CD4-positive, alpha-beta T cell (primary cell): ENCODE data around the gene MTG1. TPM values are rescaled to one million over a fixed set of nuclear protein-coding genes. Genes with fewer than 3 reads are reported as not detected.

Experiments
- ATAC-seq: fragments of 200-7000 bp; cut with Tn5 transposase; one replicate; pipeline ENCODE4 v1.10.0; 2022; ENCODE audit warnings: mild to moderate bottlenecking; ENCODE audit not compliant: poor library complexity
- CTCF ChIA-PET: fragments of 350-600 bp; sonication (Branson Sonifier 250); formaldehyde crosslinking; loops from one replicate; lab custom pipeline; 2021; ENCODE audit warnings: antibody characterized with exemption, inconsistent platforms; lab: Charles Lee
- POLR2A ChIA-PET: fragments of 350-600 bp; sonication (Branson Sonifier 250); formaldehyde crosslinking; loops from one replicate; lab custom pipeline; 2021; ENCODE audit warnings: antibody characterized with exemption, inconsistent platforms; lab: Charles Lee
- DNase-seq, 14 experiments: peaks; one replicate each; pipeline ENCODE4 v3.0.0-alpha.2; 2013 to 2020; ENCODE audit warnings: mixed read lengths in 2 of 14
- H3K27ac ChIP-seq, 2 donors: one replicate each; pipeline versions ENCODE4 v1.5.1 to v1.7.0; 2013; ENCODE audit warnings: low read length in 2 of 2, low read depth in 1 of 2, mild to moderate bottlenecking in 1 of 2
- H3K27me3 ChIP-seq, 2 experiments: 1 replicate in 1 of 2; 2 replicates in 1 of 2; pipeline versions ENCODE4 v1.6.1 to v1.7.0; 2013; ENCODE audit warnings: low read length in 2 of 2, control low read depth in 1 of 2, mild to moderate bottlenecking in 1 of 2, moderate library complexity in 1 of 2; ENCODE audit not compliant: insufficient read depth in 2 of 2, control insufficient read depth in 1 of 2
- H3K36me3 ChIP-seq: one replicate; pipeline ENCODE4 v1.6.1; 2013; ENCODE audit warnings: low read length, control low read depth; ENCODE audit not compliant: insufficient read depth
- H3K4me1 ChIP-seq: one replicate; pipeline ENCODE4 v1.6.1; 2013; ENCODE audit warnings: low read length, control low read depth; ENCODE audit not compliant: insufficient read depth
- H3K4me3 ChIP-seq: one replicate; pipeline ENCODE4 v1.5.1; 2013; ENCODE audit warnings: mild to moderate bottlenecking, low read length, moderate library complexity
- H3K9me3 ChIP-seq, 2 experiments: 1 replicate in 1 of 2; 2 replicates in 1 of 2; pipeline versions ENCODE4 v1.6.1 to v1.7.0; 2013; ENCODE audit warnings: low read length in 2 of 2, mild to moderate bottlenecking in 2 of 2, control low read depth in 1 of 2, moderate library complexity in 1 of 2; ENCODE audit not compliant: control insufficient read depth in 1 of 2, insufficient read depth in 1 of 2
- H3K27ac Mint-ChIP-seq: one replicate; pipeline ENCODE4 v1.8.0; 2020; ENCODE audit warnings: mixed read lengths
- H3K27me3 Mint-ChIP-seq: one replicate; pipeline ENCODE4 v1.8.0; 2021; ENCODE audit warnings: mixed read lengths
- H3K36me3 Mint-ChIP-seq: one replicate; pipeline ENCODE4 v1.8.0; 2021; ENCODE audit warnings: low read depth, mixed read lengths
- H3K4me1 Mint-ChIP-seq: one replicate; pipeline ENCODE4 v1.8.0; 2021; ENCODE audit warnings: low read depth, mixed read lengths
- H3K4me3 Mint-ChIP-seq: one replicate; pipeline ENCODE4 v1.8.0; 2020; ENCODE audit warnings: mild to moderate bottlenecking, mixed read lengths
- H3K9me3 Mint-ChIP-seq: one replicate; pipeline ENCODE4 v1.8.0; 2020; ENCODE audit warnings: mixed read lengths
- CTCF ChIP-seq: fragments of 200-600 bp; IDR thresholded peaks from one replicate; pipeline ENCODE4 v1.8.0; 2022; ENCODE audit warnings: antibody characterized with exemption, mild to moderate bottlenecking
- intact Hi-C, 2 experiments: fragments of 100-400 bp; cut with DNase I in 1 of 2; cut with micrococcal nuclease in 1 of 2; formaldehyde crosslinking; loops; one replicate each; pipeline versions ENCODE4 v1.15.1 to v1.9.0; 2023 to 2025; cut with DNase I, micrococcal nuclease
- total RNA-seq, 174 experiments: library from RNA in 2 of 174; stranded (reverse) in 2 of 174; gene quantifications; one replicate each; pipeline ENCODE4 v1.2.3 and lab custom pipeline; 2021 to 2026

MTG1 gene
- total RNA-seq, 2 experiments from 2014 or later: 28.5 to 34.9 TPM

GRCh38 chr10:133347710-133348517 lies 46.0 kb upstream of the MTG1 start:
- CTCF ChIA-PET: no interaction called here

GRCh38 chr10:133349160-133349568 lies 44.8 kb upstream of the MTG1 start:
- Mint-ChIP-seq H3K9me3 (no peaks in the 10 kb centered on the region), H3K4me3 (no peak overlapping the region), H3K36me3 (no peaks in the 10 kb centered on the region), H3K27ac (no peak overlapping the region), H3K27me3 (peaks cover 28% of the 10 kb centered on the region), H3K4me1 (no peaks in the 10 kb centered on the region)
- Histone ChIP-seq H3K9me3 (no peaks in the 10 kb centered on the region), H3K4me3 (no peak overlapping the region), H3K27me3 (peaks cover 20 to 25% of the 10 kb centered on the region in 2 experiments), H3K36me3 (no peaks in the 10 kb centered on the region), H3K4me1 (no peaks in the 10 kb centered on the region), H3K27ac (no peak overlapping the region)
- DNase-seq (no peak), ATAC-seq (no peak)
- ChIA-PET POLR2A (no interaction called here), CTCF (no interaction called here)
- no peak for TF ChIP-seq CTCF
- intact Hi-C loops: no loop called here

More at GRCh38 chr10:133347710-133348517, 46.0 kb upstream of the MTG1 start:
- no peaks in the 10 kb centered on the region for H3K4me1 ChIP-seq
- no peaks in the 10 kb centered on the region for H3K36me3 Mint-ChIP-seq
- H3K4me3 ChIP-seq: no peak overlapping the region
- POLR2A ChIA-PET: no interaction called here
- TF ChIP-seq CTCF: no peak
- no peaks in the 10 kb centered on the region for H3K9me3 Mint-ChIP-seq
- peaks cover 36% of the 10 kb centered on the region for H3K27me3 Mint-ChIP-seq
- H3K27ac Mint-ChIP-seq: no peak overlapping the region
- intact Hi-C loops: no loop called here
- H3K9me3 ChIP-seq: no peaks in the 10 kb centered on the region
- DNase-seq: no peak
- ATAC-seq: no peak
- H3K27ac ChIP-seq: no peak overlapping the region
- no peak overlapping the region for H3K4me3 Mint-ChIP-seq
- H3K4me1 Mint-ChIP-seq: no peaks in the 10 kb centered on the region
- no peaks in the 10 kb centered on the region for H3K36me3 ChIP-seq
- peaks cover 30 to 33% of the 10 kb centered on the region in 2 experiments for H3K27me3 ChIP-seq

GRCh38 chr10:133349577-133350011 lies 44.4 kb upstream of the MTG1 start:
- Histone ChIP-seq H3K27ac (no peak overlapping the region), H3K36me3 (no peaks in the 10 kb centered on the region), H3K27me3 (peaks cover 16 to 21% of the 10 kb centered on the region in 2 experiments), H3K9me3 (no peaks in the 10 kb centered on the region), H3K4me3 (no peak overlapping the region), H3K4me1 (no peaks in the 10 kb centered on the region)
- POLR2A ChIA-PET: no interaction called here
- no peaks in the 10 kb centered on the region for H3K36me3 Mint-ChIP-seq
- TF ChIP-seq CTCF: no peak
- H3K27me3 Mint-ChIP-seq: peaks cover 24% of the 10 kb centered on the region
- CTCF ChIA-PET: no interaction called here
- H3K9me3 Mint-ChIP-seq: no peaks in the 10 kb centered on the region
- ATAC-seq: no peak
- no peak for DNase-seq
- H3K27ac Mint-ChIP-seq: no peak overlapping the region
- intact Hi-C loops: no loop called here
- H3K4me3 Mint-ChIP-seq: no peak overlapping the region
- no peaks in the 10 kb centered on the region for H3K4me1 Mint-ChIP-seq
